ENCODE data around the gene GRIN2A. TPM values are rescaled to one million over a fixed set of nuclear protein-coding genes. Genes with fewer than 3 reads are reported as not detected.

Gene GRIN2A
- total and polyA plus RNA-seq, 2 donors (not counting 1 experiment from before 2014, with no cell fraction given): 0.44 TPM; not detected in 1

GRCh38 chr16:10206865-10207264, 24.6 kb upstream of the GRIN2A start:
- H4K20me1 ChIP-seq (ENCODE audit: control insufficient read depth, insufficient read depth, low read length, poor library complexity, severe bottlenecking): no peaks in the 10 kb centered on the region

GRCh38 chr16:10206215-10206614, 24.0 kb upstream of the GRIN2A start:
- Histone ChIP-seq H3K9me3 (ENCODE audit: control extremely low read depth in 1 of 3, control insufficient read depth in 2 of 3, insufficient read depth in 1 of 3, low read length in 2 of 3) (peaks cover 0 to 9% (median 2%) of the 10 kb centered on the region in 3 donors), H4K20me1 (ENCODE audit: control insufficient read depth, insufficient read depth, low read length, poor library complexity, severe bottlenecking) (no peaks in the 10 kb centered on the region), H3K79me2 (ENCODE audit: control insufficient read depth, insufficient read depth, low read length) (no peaks in the 10 kb centered on the region), H2AFZ (ENCODE audit: insufficient read depth, low read depth, low read length, poor library complexity, severe bottlenecking) (no peak overlapping the region), H3K4me2 (replicated peaks; ENCODE audit: low read depth, low read length, poor library complexity, severe bottlenecking) (no peak overlapping the region), H3K36me3 (replicated peaks in 1 of 2; ENCODE audit: control extremely low read depth in 1 of 2, control insufficient read depth in 1 of 2, extremely low read depth in 1 of 2, insufficient read depth in 2 of 2, low read length in 1 of 2) (no peaks in the 10 kb centered on the region), H3K27me3 (replicated peaks in 1 of 4; ENCODE audit: control extremely low read depth in 1 of 4, control insufficient read depth in 3 of 4, insufficient read depth in 4 of 4, low read length in 3 of 4) (peaks cover 0 to 8% (median 0%) of the 10 kb centered on the region in 4 experiments), H3K4me1 (ENCODE audit: control insufficient read depth in 2 of 2, insufficient read depth in 2 of 2, low read length in 2 of 2) (no peaks in the 10 kb centered on the region), H3K27ac (ENCODE audit: low read length in 2 of 2) (no peak overlapping the region), H3K9ac (ENCODE audit: low read length) (no peak overlapping the region), H3K4me3 (ENCODE audit: control extremely low read depth in 1 of 5, extremely low read depth in 1 of 5, insufficient read depth in 1 of 5, low read depth in 2 of 5, low read length in 4 of 5) (no peak overlapping the region)
- WGBS (ENCODE audit: insufficient coverage): 63% methylated on average over 1 of the region's 1 CpG
- intact Hi-C loops (cut with micrococcal nuclease): no loop called here
- Mint-ChIP-seq H3K27ac (no peak overlapping the region), H3K9me3 (ENCODE audit: insufficient read depth) (peaks cover 4% of the 10 kb centered on the region), H3K4me3 (no peak overlapping the region), H3K4me1 (no peaks in the 10 kb centered on the region), H3K27me3 (peaks cover 23% of the 10 kb centered on the region)
- DNase-seq: no peak
- ChIA-PET POLR2A (no interaction called here), CTCF (no interaction called here)
- no peak for TF ChIP-seq EZH2 (IDR thresholded peaks at IDR 0.05; ENCODE audit: borderline replicate concordance, insufficient read depth, low read depth, low read length, poor library complexity, severe bottlenecking)
- no peak for TF ChIP-seq CTCF (IDR thresholded peaks at IDR 0.05)
- ATAC-seq (ENCODE audit: low read depth): no peak

More at GRCh38 chr16:10206865-10207264, 24.6 kb upstream of the GRIN2A start:
- DNase-seq (no peak), ATAC-seq (ENCODE audit: low read depth) (no peak)
- H3K4me1 ChIP-seq (ENCODE audit: control insufficient read depth in 2 of 2, insufficient read depth in 2 of 2, low read length in 2 of 2): no peaks in the 10 kb centered on the region
- no peak overlapping the region for H3K4me3 Mint-ChIP-seq
- no peaks in the 10 kb centered on the region for H3K79me2 ChIP-seq (ENCODE audit: control insufficient read depth, insufficient read depth, low read length)
- H3K9ac ChIP-seq (ENCODE audit: low read length): no peak overlapping the region
- intact Hi-C loops (cut with micrococcal nuclease): no loop called here
- WGBS (ENCODE audit: insufficient coverage): no CpG with 5 or more reads among the region's 3 CpGs
- H3K36me3 ChIP-seq (replicated peaks in 1 of 2; ENCODE audit: control extremely low read depth in 1 of 2, control insufficient read depth in 1 of 2, extremely low read depth in 1 of 2, insufficient read depth in 2 of 2, low read length in 1 of 2): no peaks in the 10 kb centered on the region
- peaks cover 0 to 8% (median 0%) of the 10 kb centered on the region in 4 experiments for H3K27me3 ChIP-seq (replicated peaks in 1 of 4; ENCODE audit: control extremely low read depth in 1 of 4, control insufficient read depth in 3 of 4, insufficient read depth in 4 of 4, low read length in 3 of 4)
- no peak overlapping the region for H2AFZ ChIP-seq (ENCODE audit: insufficient read depth, low read depth, low read length, poor library complexity, severe bottlenecking)
- no peak overlapping the region for H3K4me3 ChIP-seq (ENCODE audit: control extremely low read depth in 1 of 5, extremely low read depth in 1 of 5, insufficient read depth in 1 of 5, low read depth in 2 of 5, low read length in 4 of 5)
- no peak overlapping the region for H3K27ac Mint-ChIP-seq
- CTCF ChIA-PET: no interaction called here
- peaks cover 28% of the 10 kb centered on the region for H3K27me3 Mint-ChIP-seq
- POLR2A ChIA-PET: no interaction called here
- no peak overlapping the region for H3K4me2 ChIP-seq (replicated peaks; ENCODE audit: low read depth, low read length, poor library complexity, severe bottlenecking)
- peaks cover 4% of the 10 kb centered on the region for H3K9me3 Mint-ChIP-seq (ENCODE audit: insufficient read depth)
- no peaks in the 10 kb centered on the region for H3K4me1 Mint-ChIP-seq
- TF ChIP-seq EZH2 (IDR thresholded peaks at IDR 0.05; ENCODE audit: borderline replicate concordance, insufficient read depth, low read depth, low read length, poor library complexity, severe bottlenecking) (no peak), CTCF (IDR thresholded peaks at IDR 0.05) (no peak)
- no peak overlapping the region for H3K27ac ChIP-seq (ENCODE audit: low read length in 2 of 2)
- peaks cover 0 to 9% (median 2%) of the 10 kb centered on the region in 3 donors for H3K9me3 ChIP-seq (ENCODE audit: control extremely low read depth in 1 of 3, control insufficient read depth in 2 of 3, insufficient read depth in 1 of 3, low read length in 2 of 3)
